ENCODE measurements around the gene NINJ1.

GRCh38 chr9:93117924-93118862 lies 15.9 kb downstream of the NINJ1 start:
- TF ChIP-seq CTCF (IDR thresholded peaks at IDR 0.05): no peak
- TF ChIP-seq EP300 (IDR thresholded peaks at IDR 0.05): no peak
- TF ChIP-seq POLR2A (IDR thresholded peaks at IDR 0.05): no peak
- TF ChIP-seq POLR2AphosphoS5 (IDR thresholded peaks at IDR 0.05): no peak
